SK-N-SH treated with all-trans-retinoic acid at 6 μM for 48 hours (cell line): ENCODE measurements around the gene CLSTN2.

Source experiments
- ATAC-seq: fragments of 200-7000 bp; cut with Tn5 transposase; 3 replicates; pipeline ENCODE4 v1.9.1; 2020; ENCODE audit warnings: mild to moderate bottlenecking, moderate library complexity
- ARNTL ChIP-seq: fragments of 450-650 bp; formaldehyde crosslinking; IDR thresholded peaks from 2 replicates; pipeline ENCODE4 v1.5.0; 2020; ENCODE audit warnings: low read depth, mild to moderate bottlenecking, moderate library complexity, borderline replicate concordance
- BACH2 ChIP-seq: fragments of 250-450 bp; sonication (Bioruptor Pico); IDR thresholded peaks from 2 replicates; pipeline ENCODE4 v1.9.0; 2021; ENCODE audit warnings: mild to moderate bottlenecking, borderline replicate concordance
- CSDC2 ChIP-seq: fragments of 250-450 bp; sonication (Bioruptor Pico); IDR thresholded peaks from 2 replicates; pipeline ENCODE4 v1.5.0; 2020; ENCODE audit warnings: mild to moderate bottlenecking, moderate library complexity
- ESRRG ChIP-seq: fragments of 250-450 bp; sonication (Bioruptor Pico); IDR thresholded peaks from 2 replicates; pipeline ENCODE4 v1.6.1; 2021; ENCODE audit warnings: mild to moderate bottlenecking
- GLIS3 ChIP-seq: fragments of 250-450 bp; sonication (Bioruptor Pico); IDR thresholded peaks from 2 replicates; pipeline ENCODE4 v1.5.0; 2020; ENCODE audit warnings: mild to moderate bottlenecking, moderate library complexity
- ISL1 ChIP-seq: fragments of 250-450 bp; sonication (Bioruptor Pico); IDR thresholded peaks from 2 replicates; pipeline ENCODE4 v2.1.2; 2022; ENCODE audit warnings: mild to moderate bottlenecking, moderate library complexity
- OSR1 ChIP-seq: fragments of 250-450 bp; sonication (Bioruptor Pico); IDR thresholded peaks from 2 replicates; pipeline ENCODE4 v1.8.0; 2022; ENCODE audit warnings: moderate library complexity, mild to moderate bottlenecking, inconsistent platforms
- POU6F1 ChIP-seq: fragments of 250-450 bp; sonication (Bioruptor Pico); IDR thresholded peaks from 2 replicates; pipeline ENCODE4 v1.8.0; 2021; ENCODE audit warnings: low read depth, mild to moderate bottlenecking, moderate library complexity, borderline replicate concordance
- PPARA ChIP-seq: fragments of 250-450 bp; sonication (Bioruptor Pico); IDR thresholded peaks from 2 replicates; pipeline ENCODE4 v1.5.0; 2020; ENCODE audit warnings: mild to moderate bottlenecking, borderline replicate concordance
- RARB ChIP-seq: fragments of 250-450 bp; sonication (Bioruptor Pico); IDR thresholded peaks from 2 replicates; pipeline ENCODE4 v1.8.0; 2021; ENCODE audit warnings: mild to moderate bottlenecking, moderate library complexity
- SNAI2 ChIP-seq: fragments of 250-450 bp; sonication (Bioruptor Pico); IDR thresholded peaks from 2 replicates; pipeline ENCODE4 v1.5.0; 2020; ENCODE audit warnings: mild to moderate bottlenecking, moderate library complexity
- TCF4 ChIP-seq: fragments of 250-450 bp; sonication (Bioruptor Pico); IDR thresholded peaks from 2 replicates; pipeline ENCODE4 v1.8.0; 2021; ENCODE audit warnings: mild to moderate bottlenecking, moderate library complexity, borderline replicate concordance
- TOX ChIP-seq: fragments of 250-450 bp; sonication (Bioruptor Pico); IDR thresholded peaks from 2 replicates; pipeline ENCODE4 v1.8.0; 2021; ENCODE audit warnings: mild to moderate bottlenecking, moderate library complexity, borderline replicate concordance
- ZC3H10 ChIP-seq: fragments of 250-450 bp; sonication (Bioruptor Pico); IDR thresholded peaks from 2 replicates; pipeline ENCODE4 v1.5.1; 2021; ENCODE audit warnings: mild to moderate bottlenecking, moderate library complexity
- ZFP3 ChIP-seq: fragments of 250-450 bp; sonication (Bioruptor Pico); IDR thresholded peaks from 2 replicates; pipeline ENCODE4 v1.5.0; 2020; ENCODE audit warnings: mild to moderate bottlenecking, moderate library complexity
- ZFP30 ChIP-seq: fragments of 450-650 bp; formaldehyde crosslinking; IDR thresholded peaks from 2 replicates; pipeline ENCODE4 v1.5.0; 2022; ENCODE audit warnings: mild to moderate bottlenecking, moderate library complexity
- ZNF565 ChIP-seq: fragments of 450-650 bp; formaldehyde crosslinking; conservative IDR thresholded peaks from 2 replicates; pipeline ENCODE4 v1.5.0; 2020; ENCODE audit warnings: low read depth, mild to moderate bottlenecking, moderate library complexity
- ZNF8 ChIP-seq: fragments of 450-650 bp; formaldehyde crosslinking; IDR thresholded peaks from 2 replicates; pipeline ENCODE4 v1.5.0; 2020; ENCODE audit warnings: mild to moderate bottlenecking, moderate library complexity
- TF ChIP-seq, protein P1 (sequence below): fragments of 250-450 bp; sonication (Bioruptor Pico); IDR thresholded peaks from 2 replicates; pipeline ENCODE4 v1.5.1; 2020; ENCODE audit warnings: low read depth, mild to moderate bottlenecking, moderate library complexity
- TF ChIP-seq, protein P2 (sequence below): fragments of 250-450 bp; sonication (Bioruptor Pico); IDR thresholded peaks from 2 replicates; pipeline ENCODE4 v1.8.0; 2020; ENCODE audit warnings: mild to moderate bottlenecking, moderate library complexity, borderline replicate concordance
- TF ChIP-seq, protein P3 (sequence below): fragments of 250-450 bp; sonication (Bioruptor Pico); IDR thresholded peaks from 2 replicates; pipeline ENCODE4 v1.5.1; 2021; ENCODE audit warnings: mild to moderate bottlenecking, moderate library complexity

CLSTN2 gene

GRCh38 chr3:140570602-140571001 lies 635.6 kb downstream of the CLSTN2 start (continued):
- no peak for TF ChIP-seq POU6F1
- TF ChIP-seq TCF4 (CRISPR knock-in tag) = no peak
- TF ChIP-seq PPARA (CRISPR knock-in tag) = no peak
- no peak for TF ChIP-seq ESRRG (CRISPR knock-in tag)
- TF ChIP-seq CSDC2 = no peak

GRCh38 chr3:140571836-140572235 lies 636.9 kb downstream of the CLSTN2 start:
- no peak for ATAC-seq

GRCh38 chr3:140572334-140572733 lies 637.3 kb downstream of the CLSTN2 start:
- TF ChIP-seq OSR1 (CRISPR knock-in tag) (no peak), ZFP30 (CRISPR knock-in tag) (no peak), CSDC2 (no peak), PPARA (CRISPR knock-in tag) (no peak), ZFP3 (CRISPR knock-in tag) (no peak), TOX (CRISPR knock-in tag) (no peak), ESRRG (CRISPR knock-in tag) (no peak)
- TF ChIP-seq, protein P1, sequence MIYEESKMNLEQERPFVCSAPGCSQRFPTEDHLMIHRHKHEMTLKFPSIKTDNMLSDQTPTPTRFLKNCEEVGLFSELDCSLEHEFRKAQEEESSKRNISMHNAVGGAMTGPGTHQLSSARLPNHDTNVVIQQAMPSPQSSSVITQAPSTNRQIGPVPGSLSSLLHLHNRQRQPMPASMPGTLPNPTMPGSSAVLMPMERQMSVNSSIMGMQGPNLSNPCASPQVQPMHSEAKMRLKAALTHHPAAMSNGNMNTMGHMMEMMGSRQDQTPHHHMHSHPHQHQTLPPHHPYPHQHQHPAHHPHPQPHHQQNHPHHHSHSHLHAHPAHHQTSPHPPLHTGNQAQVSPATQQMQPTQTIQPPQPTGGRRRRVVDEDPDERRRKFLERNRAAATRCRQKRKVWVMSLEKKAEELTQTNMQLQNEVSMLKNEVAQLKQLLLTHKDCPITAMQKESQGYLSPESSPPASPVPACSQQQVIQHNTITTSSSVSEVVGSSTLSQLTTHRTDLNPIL (CRISPR knock-in tag) = no peak
- TF ChIP-seq, protein P2, sequence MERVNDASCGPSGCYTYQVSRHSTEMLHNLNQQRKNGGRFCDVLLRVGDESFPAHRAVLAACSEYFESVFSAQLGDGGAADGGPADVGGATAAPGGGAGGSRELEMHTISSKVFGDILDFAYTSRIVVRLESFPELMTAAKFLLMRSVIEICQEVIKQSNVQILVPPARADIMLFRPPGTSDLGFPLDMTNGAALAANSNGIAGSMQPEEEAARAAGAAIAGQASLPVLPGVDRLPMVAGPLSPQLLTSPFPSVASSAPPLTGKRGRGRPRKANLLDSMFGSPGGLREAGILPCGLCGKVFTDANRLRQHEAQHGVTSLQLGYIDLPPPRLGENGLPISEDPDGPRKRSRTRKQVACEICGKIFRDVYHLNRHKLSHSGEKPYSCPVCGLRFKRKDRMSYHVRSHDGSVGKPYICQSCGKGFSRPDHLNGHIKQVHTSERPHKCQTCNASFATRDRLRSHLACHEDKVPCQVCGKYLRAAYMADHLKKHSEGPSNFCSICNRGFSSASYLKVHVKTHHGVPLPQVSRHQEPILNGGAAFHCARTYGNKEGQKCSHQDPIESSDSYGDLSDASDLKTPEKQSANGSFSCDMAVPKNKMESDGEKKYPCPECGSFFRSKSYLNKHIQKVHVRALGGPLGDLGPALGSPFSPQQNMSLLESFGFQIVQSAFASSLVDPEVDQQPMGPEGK (CRISPR knock-in tag) = no peak
- no peak for ATAC-seq

More at GRCh38 chr3:140571836-140572235, 636.9 kb downstream of the CLSTN2 start:
- TF ChIP-seq ARNTL (CRISPR knock-in tag) (no peak), CSDC2 (no peak), GLIS3 (no peak), ZNF565 (CRISPR knock-in tag) (no peak), ISL1 (CRISPR knock-in tag) (no peak)
- TF ChIP-seq, all 23 proteins: peak for 0

- ATAC-seq = no peak
- TF ChIP-seq ESRRG (CRISPR knock-in tag) (no peak), GLIS3 (no peak), ZC3H10 (CRISPR knock-in tag) (no peak)
- TF ChIP-seq, protein P3, sequence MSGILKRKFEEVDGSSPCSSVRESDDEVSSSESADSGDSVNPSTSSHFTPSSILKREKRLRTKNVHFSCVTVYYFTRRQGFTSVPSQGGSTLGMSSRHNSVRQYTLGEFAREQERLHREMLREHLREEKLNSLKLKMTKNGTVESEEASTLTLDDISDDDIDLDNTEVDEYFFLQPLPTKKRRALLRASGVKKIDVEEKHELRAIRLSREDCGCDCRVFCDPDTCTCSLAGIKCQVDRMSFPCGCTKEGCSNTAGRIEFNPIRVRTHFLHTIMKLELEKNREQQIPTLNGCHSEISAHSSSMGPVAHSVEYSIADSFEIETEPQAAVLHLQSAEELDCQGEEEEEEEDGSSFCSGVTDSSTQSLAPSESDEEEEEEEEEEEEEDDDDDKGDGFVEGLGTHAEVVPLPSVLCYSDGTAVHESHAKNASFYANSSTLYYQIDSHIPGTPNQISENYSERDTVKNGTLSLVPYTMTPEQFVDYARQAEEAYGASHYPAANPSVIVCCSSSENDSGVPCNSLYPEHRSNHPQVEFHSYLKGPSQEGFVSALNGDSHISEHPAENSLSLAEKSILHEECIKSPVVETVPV = no peak
- TF ChIP-seq, protein P1 (CRISPR knock-in tag) = no peak
These were observed 638.0 kb downstream of the CLSTN2 start for GRCh38 chr3:140573011-140573410.

GRCh38 chr3:140574375-140574774 lies 639.4 kb downstream of the CLSTN2 start:
- ATAC-seq = no peak
- TF ChIP-seq ZNF8 (no peak), ISL1 (CRISPR knock-in tag) (no peak), ZFP3 (CRISPR knock-in tag) (no peak), TOX (CRISPR knock-in tag) (no peak), ZFP30 (CRISPR knock-in tag) (no peak), BACH2 (no peak), SNAI2 (CRISPR knock-in tag) (no peak), GLIS3 (no peak), POU6F1 (no peak), TCF4 (CRISPR knock-in tag) (no peak), ZC3H10 (CRISPR knock-in tag) (no peak), RARB (CRISPR knock-in tag) (no peak), ZNF565 (CRISPR knock-in tag) (no peak), CSDC2 (no peak), PPARA (CRISPR knock-in tag) (no peak), OSR1 (CRISPR knock-in tag) (no peak)
- TF ChIP-seq, protein P3 = no peak
- TF ChIP-seq, protein P1 (CRISPR knock-in tag) = no peak
